Stimulated activated CD8-positive, alpha-beta memory T cell treated with anti-CD3 and anti-CD28 coated beads, Interleukin-4, amount 100 ng/mL, for 24 hours (primary cell): ENCODE results near the gene DDX31.
"Not testable (repeated sequence)": the region's sequence is repeated elsewhere in the genome, so short reads cannot be mapped to it uniquely, and the experiment has no call there.

Experiments
- DNase-seq: peaks from one replicate; pipeline ENCODE4 v3.0.0-alpha.2; 2020; ENCODE audit warnings: low read depth

The DDX31 gene

GRCh38 chr9:132669698-132670456 lies at the start of gene DDX31:
DDX31 (minus strand) TSS chr9:132669983; CDS start chr9:132669934, 49 bp downstream.
- DNase-seq = peak; percentile 81

GRCh38 chr9:132718381-132718928 lies 48.7 kb upstream of the DDX31 start:
- DNase-seq = not testable (repeated sequence)

- no peak for DNase-seq
Observed at GRCh38 chr9:132717326-132717945, 47.7 kb upstream of the DDX31 start.

DNA sequence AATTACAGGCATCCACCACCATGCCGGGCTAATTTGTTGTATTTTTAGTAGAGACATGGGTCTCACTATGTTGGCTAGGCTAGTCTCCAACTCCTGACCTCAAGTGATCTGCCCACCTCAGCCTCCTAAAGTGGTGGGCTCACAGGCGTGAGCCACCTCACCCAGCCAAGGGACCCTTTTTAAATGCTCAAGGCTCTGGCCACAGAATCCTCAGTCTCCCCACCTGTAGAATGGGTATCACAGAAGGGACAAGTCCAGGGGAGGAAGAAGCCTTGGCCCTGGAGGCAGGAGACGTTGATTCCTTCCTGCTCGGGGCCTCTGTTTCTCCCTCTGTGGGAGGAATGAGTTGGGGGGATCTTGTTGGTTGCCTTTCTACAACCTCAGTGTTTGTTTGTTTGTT lies 46.2 kb upstream of the DDX31 start:
- DNase-seq = no peak

DNA sequence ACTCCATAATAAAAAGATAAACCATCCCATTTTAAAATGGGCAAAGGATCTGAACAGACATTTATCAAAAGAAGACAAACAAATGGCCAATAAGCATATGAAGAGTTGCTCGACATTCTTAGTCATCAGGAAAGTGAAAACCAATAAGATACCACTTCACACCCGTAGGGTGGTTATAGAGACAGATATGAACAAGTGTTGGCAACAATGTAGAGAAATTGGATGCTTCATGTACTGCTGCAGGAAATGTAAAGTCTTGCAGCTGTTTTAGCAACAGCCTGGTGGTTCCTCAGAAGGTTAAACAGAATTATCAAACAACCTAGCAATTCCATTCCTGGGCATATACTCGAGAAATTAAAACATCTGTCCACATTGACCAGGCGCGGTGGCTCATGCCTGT lies 43.0 kb upstream of the DDX31 start:
- DNase-seq = no peak

DNA sequence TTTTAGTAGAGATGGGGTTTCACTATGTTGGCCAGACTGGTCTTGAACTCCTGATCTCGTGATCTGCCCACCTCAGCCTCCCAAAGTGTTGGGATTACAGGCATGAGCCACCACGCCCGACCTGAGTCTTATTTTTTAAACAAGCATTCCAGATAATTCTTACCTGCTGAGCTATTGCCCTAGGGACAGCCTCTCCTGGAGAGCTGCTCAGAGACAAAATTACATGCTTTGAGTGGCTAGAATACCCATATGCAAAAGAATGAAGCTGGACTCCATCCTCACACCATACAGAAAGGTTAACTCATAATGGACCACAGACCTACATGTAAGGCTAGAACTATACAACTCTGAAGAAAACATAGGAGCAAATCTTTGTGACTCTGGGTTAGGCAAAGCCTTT lies 42.1 kb upstream of the DDX31 start:
- no peak for DNase-seq

GRCh38 chr9:132711152-132711551 lies 41.4 kb upstream of the DDX31 start:
- DNase-seq = not testable (repeated sequence)

DNA sequence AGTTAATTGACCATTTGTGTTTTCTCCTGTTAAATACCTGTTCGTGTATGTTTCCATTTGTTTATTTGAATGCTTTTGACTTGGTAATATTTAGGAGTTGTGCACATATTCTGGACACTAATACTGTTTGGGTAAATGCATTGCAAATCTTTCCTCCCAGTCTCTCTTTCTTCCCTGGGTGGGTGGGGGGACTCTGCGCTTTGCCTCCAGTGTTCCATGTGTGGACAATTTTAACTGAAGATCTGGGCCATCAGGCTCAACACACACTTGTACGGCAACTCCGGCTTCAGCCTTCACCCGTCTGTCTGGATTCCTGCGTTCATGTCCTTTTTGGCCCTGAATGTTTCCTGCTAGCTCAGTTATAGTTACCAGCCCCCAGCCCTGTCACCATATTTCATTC lies 40.5 kb upstream of the DDX31 start:
- no peak for DNase-seq

DNA sequence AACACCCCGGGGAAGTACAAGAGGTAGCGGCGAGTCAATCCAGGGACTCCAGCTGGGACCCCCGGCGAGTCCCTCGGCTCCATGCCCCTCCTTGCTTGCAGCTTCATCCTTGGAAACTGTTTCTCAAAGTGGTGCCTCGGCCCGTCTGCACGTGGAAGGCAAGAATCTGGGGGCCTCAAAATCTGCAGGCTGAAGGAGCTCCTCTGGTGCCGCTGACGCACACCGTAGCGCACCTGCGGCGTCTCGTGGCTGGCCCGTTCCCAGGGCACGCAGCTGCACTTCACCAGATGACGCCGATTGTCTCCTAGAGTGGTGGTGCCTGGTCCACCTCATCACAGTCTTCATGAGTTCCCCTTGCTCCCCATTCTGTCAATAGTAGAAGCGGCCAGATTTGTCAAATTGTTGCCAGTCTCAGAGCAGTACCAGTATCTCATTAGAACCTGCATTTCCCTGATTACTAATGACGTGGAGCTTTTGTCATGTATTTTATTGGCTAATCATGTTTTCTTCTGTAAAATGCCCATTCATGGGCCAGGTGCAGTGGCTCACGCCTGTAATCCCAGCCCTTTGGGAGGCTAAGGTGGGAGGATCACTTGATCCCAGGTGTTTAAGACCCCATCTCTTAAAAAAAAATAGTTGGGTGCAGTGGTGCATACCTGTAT lies 39.1 kb upstream of the DDX31 start:
- no peak for DNase-seq

GRCh38 chr9:132708239-132708638 lies 38.5 kb upstream of the DDX31 start:
- DNase-seq = no peak

DNA sequence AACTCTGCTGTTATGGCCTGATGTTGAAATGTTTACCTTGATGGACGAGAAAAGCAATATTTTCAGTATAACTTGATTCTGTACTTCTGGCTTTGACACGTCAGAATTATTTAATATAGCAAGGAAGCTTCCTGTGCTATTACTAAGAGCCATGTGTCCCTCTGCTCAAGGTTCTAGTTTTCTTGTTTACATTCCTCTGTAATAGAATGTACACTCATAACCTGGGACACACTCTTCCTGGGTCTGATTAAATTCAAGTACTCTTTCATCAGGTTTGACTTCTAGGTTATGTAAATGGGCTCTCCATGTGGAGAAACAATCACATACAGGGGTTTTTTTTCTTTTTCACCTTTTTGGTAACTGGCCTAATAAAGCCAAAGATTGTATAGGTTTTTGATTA lies 33.6 kb upstream of the DDX31 start:
- DNase-seq = no peak

- no peak for DNase-seq
Observed at GRCh38 chr9:132702254-132702653, 32.5 kb upstream of the DDX31 start.

DNA sequence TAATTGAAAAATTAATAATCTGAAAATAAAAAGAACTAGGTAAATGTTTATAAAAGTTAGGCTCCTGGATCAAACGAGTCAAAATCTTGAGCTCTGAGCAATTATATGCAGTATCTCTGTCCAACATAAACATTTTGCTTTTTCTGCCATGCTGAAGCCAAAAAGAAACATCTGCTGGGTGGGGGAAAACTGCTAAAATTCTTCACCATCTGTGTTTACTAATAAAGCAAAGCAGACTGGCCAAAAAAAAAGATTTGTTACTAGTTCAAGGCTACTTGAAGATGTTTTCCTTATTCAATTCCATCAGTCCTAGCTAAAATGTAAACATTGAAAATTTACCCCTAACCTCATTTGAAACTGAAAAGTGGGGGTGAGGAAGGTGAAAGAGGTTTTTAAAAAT lies 30.2 kb upstream of the DDX31 start:
- no peak for DNase-seq

- DNase-seq = no peak
Observed at GRCh38 chr9:132698989-132699388, 29.2 kb upstream of the DDX31 start.

- DNase-seq = no peak
Observed at GRCh38 chr9:132697230-132697629, 27.4 kb upstream of the DDX31 start.

GRCh38 chr9:132694144-132694543 lies 24.4 kb upstream of the DDX31 start:
- DNase-seq = no peak

DNA sequence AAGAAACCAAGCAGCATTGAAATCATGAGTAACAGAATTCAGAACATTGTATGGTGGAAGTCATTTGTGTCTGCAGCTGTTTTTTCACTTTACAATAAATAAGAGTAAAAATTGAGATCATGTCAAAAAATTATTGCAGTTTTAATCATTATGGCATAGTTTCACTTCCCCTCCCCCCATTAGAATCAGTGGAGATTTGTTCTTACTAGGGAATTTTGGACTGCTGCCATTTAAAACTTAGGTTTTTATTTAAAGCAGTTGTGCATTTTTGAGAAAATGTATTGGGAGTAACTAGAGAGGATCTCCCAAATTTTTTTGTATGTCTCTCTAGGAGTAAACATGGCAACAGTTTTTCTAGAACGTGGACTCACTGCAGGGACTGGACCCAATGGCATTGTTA lies 20.9 kb upstream of the DDX31 start:
- no peak for DNase-seq

DNA sequence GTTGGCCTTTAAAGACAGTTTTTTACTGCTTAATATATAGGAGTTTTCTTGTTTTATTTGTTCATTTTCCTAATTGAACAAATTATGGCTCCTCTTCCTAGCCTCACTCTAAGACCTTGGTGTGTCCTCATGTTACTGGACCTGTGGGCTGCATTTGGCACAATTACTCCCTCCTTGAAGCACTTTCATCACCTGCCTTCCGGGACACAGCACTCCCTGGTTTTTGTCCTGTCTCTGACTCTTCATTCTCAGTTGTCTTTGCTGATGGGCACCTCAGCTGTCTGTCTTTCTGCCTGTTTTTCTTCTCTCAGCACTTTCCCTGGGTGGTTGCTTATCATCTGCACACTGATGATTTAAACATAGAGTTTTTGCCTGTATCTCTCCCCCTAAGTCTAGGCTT lies 14.1 kb upstream of the DDX31 start:
- DNase-seq = no peak

- DNase-seq = no peak
Observed at GRCh38 chr9:132681561-132681960, 11.8 kb upstream of the DDX31 start.

DNA sequence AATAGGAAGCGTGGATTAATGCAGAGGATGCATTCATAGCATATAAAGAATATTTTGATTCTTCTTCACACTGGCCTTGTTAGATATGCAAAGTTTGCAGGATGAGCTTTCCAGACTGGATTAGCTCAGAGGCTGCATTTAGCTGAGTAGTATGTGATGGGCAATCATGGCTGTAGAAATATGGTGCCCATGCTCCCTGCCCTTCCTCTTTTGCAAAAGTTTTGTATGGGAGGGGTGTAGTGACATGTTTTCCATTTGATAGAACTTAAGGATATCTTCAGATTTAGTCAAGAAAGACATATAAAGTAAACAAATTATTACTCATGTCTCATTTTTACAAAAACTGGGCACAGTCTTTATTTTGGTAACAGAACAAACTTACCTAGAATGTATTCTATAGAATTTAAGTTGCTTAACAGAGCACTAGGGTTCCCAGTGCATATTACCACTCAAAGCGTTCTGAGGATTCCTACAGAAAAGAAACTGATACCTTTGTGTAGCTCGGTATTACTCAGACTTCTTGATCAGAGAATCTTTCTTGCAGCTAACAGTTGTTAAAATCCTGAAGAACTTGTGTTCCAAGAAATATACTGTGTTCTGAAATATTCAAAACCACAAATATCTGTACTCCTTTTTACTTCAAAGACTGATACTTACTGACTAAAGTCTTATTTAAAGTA lies 10.3 kb upstream of the DDX31 start:
- no peak for DNase-seq

DNA sequence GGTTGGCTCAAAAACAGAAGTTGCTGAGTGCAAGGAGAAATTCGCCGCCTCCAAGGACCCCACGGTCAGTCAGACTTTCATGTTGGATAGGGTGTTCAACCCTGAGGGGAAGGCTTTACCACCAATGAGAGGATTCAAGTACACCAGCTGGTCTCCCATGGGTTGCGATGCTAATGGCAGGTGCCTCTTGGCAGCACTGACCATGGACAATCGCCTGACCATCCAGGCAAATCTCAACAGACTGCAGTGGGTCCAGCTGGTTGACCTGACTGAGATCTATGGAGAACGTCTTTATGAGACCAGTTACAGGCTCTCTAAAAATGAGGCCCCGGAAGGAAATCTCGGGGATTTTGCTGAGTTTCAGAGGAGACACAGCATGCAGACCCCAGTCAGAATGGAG lies 8.2 kb upstream of the DDX31 start:
- DNase-seq = no peak

DNA sequence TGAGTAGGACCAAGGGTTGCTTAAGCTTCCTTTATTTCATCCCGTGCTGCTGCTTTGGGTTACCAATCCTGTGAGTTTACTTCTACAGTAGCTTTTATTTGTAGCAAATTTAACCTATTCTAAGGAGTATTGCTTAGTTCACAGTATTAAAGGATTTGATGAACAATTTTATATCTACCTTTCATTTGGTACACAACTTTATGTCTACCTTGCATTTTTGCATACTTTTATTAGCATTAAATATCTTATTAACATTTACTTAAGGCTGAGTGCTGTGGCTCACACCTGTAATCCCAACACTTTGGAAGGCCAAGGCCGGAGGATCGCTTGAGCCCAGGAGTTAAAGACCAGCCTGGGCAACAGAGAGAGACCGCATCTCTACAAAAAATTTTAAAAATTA lies 4.7 kb upstream of the DDX31 start:
- DNase-seq = no peak

GRCh38 chr9:132673355-132673754 lies 3.6 kb upstream of the DDX31 start:
- no peak for DNase-seq
